DMS114 treated with DMSO at 0.1 percent for 48 hours (cell line): ENCODE measurements around the gene VASN.
A peak's percentile ranks its signal among the peaks of the same experiment; 100 is the strongest.
"Not testable (repeated sequence)": the region's sequence is repeated elsewhere in the genome, so short reads cannot be mapped to it uniquely, and the experiment has no call there.

Source experiments
- DNase-seq: peaks from one replicate; lab custom pipeline; 2025; ENCODE audit not compliant: unreplicated experiment; lab: John Stamatoyannopoulos, UW

The VASN gene

DNA sequence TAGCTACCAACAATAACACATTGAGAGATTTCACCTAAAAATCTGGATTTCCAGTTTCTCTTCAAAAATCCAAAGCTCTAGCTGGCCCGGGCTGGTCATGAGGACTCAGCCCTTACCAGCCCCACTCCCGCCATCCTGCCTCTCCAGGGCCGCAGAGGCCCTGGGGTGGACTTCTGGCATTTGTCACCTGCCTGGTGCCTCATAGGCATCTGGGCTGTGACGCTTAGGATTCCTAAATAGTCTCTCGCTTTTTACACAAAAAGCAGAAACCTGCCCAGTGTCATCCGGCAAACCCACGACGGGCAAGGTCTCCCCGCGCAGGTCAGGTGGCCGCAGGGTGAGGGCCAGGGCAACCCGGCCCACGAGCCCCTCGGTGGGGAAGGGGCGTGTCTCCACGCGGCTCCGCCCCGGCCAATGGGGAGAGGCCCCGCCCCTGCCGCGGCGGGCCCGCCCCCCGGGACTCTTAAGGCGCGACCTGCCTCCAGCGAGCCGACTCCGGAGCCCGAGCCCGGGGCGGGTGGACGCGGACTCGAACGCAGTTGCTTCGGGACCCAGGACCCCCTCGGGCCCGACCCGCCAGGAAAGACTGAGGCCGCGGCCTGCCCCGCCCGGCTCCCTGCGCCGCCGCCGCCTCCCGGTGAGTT, at the start of gene VASN:
TSS of gene VASN (plus strand) at position 492 of the 644 bp plus-strand sequence. CDS start 9,030 bp downstream, outside the sequence.
- DNase-seq: no peak

DNA sequence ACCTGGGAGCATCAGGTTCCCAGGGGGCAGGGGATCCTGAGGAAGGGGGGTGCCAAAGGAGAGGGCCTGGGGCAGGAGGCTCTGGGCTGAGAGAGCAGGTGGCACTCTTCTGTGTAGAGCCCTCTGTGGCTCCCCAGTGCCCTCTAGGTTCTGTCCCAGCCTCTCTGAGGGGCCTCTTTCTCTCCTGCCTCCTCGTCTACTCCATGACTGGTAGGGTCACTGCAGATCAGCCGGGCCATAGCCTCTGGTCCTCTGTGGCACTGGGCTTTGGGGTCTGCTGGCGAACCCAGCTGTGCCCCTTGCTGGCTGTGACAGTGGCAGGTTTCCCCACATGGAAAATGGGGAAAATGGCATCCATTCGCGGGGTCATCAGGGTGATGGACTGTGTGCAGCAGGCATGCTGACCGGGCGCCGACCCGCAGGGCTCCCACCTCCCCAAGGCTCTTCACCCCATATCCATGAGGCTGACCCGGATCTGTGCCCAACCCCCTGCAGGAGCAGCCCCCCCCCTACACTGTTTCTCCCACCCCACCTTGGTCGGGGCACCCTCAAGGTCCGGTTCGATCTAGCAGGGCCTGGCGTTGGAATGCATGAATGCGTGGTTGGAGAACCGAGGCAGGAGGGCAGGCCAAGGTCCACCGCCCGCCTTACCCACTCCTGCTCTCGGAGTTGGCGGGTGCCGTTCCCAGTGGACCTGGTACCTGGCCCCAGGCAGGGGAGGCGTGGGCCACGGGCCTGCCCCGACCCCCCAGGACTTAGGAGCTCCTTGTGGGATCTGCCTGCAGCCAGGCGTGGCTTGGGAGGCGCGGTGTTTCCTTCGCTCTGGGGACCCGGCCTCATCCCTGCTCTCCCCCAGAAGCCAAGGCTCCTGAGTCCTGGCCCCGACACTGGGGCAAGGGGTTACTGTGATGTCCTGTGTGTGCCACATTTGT, 49.3 kb upstream of the VASN start:
- DNase-seq: no peak

DNA sequence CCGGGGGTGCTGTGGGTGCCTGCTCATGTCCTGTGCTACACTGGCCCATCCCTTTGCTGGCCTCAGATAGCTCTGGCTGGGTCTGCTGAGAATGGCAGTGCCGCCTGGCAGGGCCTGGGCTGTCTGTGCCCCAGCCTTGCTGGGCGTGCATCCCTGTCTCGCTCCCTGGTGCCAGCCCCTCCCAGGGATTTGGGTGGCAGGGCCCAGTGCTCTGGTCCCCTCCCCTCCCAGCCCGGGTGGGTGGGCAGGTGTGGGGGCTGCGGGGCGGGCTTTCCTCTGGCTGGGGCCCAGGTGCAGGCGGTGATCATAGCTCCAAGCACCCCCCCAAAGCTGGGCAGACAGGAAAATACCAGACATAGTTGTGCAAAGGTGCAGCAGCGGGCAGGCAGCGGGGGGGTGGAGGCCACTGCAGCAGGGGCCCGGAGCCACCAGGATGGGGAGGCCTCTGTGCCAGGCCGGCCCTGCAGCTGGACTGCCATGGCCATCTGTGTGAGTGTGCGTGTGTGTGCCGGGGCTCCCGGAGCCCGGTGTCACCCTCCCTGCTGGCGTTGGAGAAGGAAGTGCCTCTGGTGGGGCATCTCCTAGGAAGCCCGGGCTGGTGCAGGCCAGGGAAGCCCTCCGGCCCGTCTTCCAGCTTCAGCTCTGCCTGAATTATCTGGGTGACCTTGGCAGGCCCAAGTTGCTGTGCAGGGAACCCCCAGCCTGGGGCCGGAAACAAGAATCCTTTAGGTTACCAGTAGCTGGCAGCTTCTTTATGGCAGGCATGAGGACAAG, 48.4 kb upstream of the VASN start:
- no peak for DNase-seq

DNA sequence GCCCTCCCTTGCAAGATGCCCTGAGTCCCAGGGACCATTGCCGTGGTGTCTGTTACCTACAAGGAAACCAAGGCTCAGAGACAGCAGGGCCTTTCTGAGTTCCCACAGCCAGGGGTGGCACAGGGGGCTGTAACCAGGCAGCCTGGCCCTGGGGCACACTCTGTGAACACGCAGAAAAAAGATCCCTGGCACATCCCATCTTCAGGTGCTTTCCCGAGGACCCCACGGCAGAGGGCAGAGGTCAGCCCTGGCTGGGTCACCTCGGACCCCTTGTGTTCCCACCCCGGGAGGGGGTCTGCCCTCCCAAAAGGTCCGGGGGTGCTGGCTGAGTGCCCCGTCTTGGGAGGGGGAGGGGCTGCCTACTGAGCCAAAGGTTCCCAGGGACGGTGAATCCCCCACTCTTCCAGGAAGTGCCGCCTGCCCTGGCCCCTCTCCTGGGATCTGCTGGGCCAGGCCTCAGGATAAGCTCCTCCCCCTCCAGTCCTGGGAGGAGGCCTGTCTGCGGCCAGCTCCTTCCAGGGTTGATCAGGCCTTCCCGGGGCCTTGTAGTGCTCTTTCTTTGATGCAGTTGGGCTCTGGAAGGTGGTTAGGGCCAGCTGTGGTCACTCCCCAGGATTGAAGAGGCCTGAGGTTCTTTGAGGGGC, 47.7 kb upstream of the VASN start:
- no peak for DNase-seq

DNA sequence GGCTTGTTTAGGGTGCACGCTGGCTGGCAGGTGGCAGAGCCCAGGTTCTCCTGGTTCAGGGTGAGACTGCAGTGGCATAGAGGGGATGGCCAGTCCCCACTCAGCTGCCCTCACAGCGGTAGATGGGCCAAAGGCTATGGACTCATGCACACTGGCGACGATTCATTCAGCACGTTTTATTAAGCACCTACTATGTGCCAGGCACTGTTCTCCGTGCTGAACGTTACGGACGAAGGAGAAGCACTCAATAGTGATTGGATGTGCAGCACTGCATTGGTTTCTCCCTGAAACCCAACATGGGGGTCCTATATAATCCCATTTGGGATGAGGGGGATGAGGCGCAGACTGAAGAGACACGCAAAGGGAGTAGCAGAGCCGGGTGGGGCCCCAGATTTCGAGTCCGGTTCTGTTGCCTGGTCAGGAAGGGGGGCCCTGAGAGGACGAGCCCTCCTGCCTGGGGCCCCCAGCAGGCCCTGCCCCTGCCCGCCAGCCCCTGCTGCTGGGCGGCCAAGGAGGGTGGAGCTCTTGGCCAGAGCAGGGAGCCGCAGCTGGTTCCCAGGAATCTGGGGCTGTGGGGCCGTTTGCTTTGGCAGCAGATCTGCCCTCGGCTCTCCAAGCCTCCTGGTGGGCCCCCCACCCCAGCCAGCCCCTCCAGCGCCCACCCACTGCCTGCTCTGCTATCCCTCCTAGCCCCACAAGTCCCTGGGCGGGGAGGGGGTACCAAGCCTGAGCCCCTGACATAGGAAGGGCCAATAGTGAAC, 47.0 kb upstream of the VASN start:
- no peak for DNase-seq

DNA sequence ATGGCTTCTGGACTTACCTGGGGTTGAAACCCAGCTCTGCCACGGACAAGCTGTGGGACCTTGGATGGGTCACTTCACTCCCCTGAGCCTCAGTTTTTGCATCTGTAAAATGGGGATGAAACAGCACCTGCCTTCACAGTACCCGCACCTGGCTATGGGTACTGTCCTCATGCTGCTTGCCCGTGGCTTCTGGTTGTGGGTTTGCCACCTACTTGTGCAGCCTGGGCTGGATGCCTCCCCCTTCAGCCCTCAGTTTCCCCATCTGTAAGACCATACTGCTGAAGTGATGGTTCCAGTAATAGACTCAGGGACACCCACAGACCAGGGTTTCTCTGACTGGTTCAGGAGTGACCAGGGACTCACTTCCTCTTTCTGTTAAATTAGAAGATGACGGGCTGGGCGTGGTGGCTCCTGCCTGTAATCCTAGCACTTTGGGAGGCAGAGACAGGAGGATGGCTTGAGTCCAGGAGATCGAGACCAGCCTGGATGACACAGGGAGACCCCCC, 46.3 kb upstream of the VASN start:
- no peak for DNase-seq

DNA sequence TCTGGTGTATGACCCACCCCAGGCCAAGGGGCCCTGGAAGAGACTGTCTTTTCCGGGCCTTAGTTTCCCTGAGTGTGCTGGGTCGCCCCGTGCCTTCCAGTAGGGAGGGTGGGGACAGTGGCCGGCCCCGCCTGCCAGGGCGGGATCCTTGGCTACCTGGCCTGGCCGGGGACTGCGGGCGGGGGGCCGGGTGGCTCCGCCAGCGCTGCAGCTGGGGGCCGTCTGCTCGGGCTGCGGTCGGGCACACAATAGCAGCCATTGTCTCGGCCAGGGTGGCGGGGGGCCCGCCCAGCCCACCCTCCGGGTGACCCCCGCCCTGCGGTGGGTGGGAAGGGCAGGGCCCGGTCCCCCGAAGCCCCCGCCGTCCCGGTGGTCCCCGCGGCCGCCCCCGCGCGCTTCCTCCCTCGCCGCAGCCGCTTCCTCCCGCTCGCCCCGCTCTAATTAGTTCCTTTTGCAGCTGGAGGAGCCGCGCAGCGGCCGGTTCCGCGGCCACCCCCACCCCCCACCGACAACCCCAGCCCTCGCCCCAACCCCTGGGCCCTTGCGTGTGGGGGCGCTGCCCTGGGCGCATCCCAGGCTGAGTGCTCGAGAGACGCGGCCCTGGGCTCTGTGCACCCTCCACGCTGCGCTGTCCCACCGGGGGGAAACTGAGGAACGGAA, 44.1 kb upstream of the VASN start:
- DNase-seq: no peak

DNA sequence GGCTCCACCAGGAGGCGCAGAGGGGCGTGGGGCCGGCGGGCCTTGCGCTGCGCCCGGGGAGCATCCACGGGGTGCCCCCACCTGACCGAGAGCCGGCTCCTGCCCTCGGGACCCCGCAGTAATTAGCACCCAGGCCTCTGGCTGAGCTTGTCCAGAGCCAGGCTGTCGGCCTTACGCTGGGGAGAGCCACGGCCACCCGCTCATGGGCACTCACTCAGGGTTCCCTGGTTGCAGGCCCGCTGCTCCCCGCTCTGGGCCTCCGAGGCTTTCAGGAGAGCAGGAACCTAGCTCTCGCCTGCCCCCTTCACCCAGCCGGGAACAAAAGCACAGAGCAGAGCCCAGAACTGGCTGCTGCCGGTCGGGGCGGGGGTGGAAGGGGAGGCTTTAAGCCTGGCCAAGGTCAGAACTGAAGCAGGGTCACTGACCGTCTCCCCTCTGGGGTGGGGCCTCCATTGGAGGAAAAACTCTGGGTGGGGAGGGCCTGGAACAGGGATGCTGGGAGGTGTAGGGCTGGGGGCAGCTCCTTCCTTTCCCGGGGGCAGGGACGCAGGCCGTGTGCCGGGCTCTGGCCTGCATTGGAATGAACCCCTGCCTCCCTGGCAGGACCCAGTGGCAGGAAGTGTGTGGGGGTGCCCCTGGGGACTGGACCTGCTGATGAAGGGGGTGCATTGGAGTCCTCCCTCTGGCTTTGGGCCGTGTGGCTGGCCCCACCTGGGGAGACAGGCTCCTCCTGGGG, 43.4 kb upstream of the VASN start:
- no peak for DNase-seq

DNA sequence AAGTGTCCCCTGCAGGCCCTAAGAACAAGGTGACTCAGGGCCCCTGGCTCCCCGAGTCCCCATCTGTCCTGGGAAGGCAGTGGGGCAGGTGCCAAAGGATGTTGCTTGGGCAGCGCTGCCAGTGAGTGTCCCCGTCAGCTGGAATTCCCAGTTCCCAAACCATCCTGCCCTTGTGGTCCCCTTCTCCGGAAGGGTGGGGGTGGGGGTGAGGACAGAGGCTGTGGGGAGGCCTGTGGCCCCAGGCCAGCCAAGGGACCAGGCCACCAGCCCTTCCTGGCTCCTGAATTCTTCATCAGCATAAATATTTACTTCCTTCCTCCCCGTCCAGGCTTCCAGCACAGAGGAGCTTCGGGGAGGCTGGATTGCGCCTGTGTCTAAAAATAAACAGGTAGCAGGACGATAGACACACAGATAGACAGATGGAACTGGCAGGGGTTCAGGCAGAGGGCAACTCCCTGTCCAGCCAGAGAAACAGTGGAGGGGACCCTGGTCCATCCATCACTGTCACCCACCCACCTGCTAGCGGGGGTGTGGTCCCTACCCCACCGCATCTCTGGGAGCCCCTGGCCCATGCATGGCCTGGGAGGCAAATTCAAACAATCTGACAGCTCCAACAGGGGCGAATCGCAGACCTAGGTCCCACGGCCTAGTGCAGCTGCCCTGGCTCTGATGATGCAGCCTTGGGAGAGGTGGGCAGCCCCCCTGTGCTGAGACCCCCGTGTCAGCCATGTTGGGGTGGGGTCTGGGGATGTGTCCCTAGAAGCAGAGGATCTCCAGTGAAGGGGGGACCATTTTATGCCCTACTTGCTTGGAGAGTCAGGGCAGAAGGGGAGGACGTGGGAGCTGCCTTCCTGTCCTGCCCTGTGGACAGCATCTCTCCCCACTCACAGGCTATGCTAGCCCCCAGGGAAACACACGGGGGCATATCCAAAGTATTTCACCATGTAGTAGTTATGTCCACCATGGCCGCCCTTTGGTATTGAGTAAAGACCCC, 42.6 kb upstream of the VASN start:
- DNase-seq: no peak

DNA sequence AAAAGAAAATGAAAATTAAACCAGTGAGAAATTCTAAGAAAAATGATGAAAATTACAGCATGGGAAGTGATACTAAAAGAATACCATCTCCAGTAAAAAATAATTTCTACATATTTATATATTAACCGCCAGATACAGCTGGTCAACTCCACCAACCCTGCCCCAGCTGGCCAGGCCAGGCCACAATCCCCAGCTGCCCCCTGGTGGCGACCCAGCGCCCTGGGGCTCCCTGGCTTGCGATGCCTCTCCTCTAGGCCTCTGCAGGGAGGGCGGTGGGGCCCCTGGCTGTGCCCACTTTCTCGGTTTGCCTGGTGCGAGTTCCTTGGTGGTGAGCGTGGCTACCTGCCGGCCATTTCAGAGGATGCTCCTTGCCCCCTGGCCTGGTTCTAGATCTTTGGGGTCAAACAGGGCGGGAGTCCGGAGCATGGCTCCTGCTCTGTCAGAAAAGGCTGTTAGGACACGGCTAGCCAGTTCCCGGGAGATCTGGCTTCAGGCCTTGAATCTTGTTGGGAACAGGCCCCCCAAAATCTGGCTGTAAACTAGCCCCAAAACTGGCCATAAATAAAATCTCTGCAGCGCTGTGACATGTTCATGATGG, 41.3 kb upstream of the VASN start:
- peak; percentile 30 for DNase-seq

DNA sequence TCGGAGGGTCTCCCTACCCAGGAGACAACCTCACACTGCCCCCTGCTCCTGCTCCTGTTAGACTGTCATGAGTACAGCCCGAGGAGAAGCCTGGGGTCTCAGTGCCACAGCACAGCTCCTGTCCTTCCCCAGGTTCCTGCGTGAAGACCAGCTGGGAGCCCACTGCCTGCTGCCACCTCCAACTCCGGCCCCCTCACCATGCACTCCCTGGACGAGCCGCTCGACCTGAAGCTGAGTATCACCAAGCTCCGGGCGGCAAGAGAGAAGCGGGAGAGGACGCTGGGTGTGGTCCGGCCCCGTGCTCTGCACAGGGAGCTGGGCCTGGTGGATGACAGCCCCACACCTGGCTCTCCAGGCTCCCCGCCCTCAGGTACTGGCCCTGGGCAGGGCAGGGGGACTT, 39.6 kb upstream of the VASN start:
- no peak for DNase-seq

DNA sequence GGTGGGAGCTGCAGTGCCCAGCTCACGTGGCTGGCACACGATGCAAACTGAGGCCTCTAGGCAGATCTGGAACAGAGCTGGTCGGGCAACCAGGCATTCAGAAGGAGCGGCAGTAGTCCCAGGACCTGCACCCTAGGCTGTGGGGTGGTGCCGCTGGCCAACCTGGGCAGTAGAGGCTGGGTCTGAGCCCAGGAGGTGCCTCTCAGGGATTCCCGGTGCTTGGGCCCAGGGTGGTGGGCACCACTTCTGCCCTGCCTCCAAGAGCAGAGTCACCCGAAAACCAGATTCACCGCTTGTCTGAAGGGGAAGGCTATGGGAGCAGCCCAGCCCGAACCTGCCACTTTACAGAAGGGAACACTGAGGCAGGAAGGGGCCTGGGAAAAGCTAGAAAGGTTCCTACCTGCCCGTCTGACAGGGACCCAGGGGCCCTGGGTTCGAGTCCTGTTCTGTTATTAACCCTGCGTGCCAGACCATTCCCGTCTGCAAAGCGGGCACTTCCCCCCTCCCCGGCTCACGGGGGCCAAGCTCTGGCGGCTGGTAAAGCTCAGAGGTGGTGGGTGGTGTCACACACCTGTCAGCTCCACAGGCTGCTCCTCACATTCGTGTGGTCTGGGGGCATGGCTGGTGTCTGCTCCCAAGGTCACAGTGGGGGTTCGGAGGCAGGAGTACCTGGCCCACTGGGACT, 38.9 kb upstream of the VASN start:
- DNase-seq: no peak

DNA sequence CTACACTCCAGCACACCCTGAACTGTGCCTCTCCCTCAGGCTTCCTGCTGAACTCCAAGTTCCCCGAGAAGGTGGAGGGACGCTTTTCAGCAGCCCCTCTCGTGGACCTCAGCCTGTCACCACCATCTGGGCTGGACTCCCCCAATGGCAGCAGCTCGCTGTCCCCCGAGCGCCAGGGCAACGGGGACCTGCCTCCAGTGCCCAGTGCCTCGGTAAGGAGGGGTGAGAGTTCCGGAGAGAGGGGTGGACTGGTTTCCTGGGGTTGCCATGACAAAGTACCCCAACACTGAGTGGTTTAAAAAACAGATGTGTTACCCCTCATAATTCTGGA, 38.4 kb upstream of the VASN start:
- DNase-seq: no peak

DNA sequence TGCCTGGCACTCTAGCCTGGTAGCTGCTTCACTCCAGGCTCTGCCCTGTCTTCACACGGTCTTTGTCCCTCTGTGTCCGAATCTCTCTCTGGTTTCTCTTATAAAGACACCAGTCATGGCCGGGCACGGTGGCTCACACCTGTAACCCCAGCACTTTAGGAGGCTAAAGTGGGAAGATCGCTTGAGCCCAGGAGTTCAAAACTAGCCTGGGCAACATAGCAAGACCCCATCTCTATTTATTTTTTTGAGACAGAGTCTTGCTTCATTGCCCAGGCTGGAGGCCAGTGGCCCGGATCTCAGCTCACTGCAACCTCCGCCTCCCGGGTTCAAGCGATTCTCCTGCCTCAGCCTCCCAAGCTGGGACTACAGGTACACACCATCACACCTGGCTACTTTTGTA, 37.9 kb upstream of the VASN start:
- not testable (repeated sequence) for DNase-seq

DNA sequence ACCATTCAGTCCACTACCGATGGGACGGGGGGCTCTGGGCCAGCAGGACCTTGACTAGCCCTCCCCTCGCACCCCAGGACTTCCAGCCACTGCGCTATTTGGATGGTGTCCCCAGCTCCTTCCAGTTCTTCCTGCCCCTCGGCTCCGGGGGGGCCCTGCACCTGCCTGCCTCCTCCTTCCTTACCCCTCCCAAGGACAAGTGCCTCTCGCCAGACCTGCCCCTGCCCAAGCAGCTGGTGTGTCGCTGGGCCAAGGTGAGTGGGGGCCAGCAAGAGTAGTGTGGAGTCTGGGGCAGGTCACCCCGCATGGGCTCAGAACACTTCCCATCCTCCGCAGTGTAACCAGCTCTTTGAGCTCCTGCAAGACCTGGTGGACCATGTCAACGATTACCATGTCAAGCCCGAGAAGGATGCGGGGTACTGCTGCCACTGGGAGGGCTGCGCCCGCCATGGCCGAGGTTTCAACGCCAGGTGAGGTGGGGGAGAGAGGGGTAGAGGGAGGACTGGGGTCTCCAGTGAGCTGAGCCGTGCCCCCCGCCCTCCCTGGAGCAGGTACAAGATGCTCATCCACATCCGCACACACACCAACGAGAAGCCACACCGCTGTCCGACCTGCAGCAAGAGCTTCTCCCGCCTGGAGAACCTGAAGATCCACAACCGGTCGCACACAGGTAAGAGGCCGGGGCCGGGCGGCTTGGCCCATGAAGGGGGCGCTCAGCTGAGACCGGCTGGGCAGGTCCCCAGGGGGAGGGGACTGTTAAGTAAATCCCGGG, 36.7 kb upstream of the VASN start:
- DNase-seq: no peak
